Renal pelvis (tissue), 4 donors: ENCODE results near the gene PDGFA. TPM values are rescaled to one million over a fixed set of nuclear protein-coding genes. Genes with fewer than 3 reads are reported as not detected.

ENCODE experiments used
- DNase-seq: peaks from one replicate; pipeline ENCODE4 v3.0.0-alpha.2; 2013
- polyA plus RNA-seq, 3 donors: library from polyadenylated mRNA; unstranded; fragments of 120-200 nt; gene quantifications; one replicate each; pipeline ENCODE4 v1.2.1, GENCODE V29; 2013; ENCODE audit not compliant: insufficient read length in 3 of 3

Gene PDGFA
- polyA plus RNA-seq, 3 donors = 46.8 to 54.5 (median 47.9) TPM

DNA sequence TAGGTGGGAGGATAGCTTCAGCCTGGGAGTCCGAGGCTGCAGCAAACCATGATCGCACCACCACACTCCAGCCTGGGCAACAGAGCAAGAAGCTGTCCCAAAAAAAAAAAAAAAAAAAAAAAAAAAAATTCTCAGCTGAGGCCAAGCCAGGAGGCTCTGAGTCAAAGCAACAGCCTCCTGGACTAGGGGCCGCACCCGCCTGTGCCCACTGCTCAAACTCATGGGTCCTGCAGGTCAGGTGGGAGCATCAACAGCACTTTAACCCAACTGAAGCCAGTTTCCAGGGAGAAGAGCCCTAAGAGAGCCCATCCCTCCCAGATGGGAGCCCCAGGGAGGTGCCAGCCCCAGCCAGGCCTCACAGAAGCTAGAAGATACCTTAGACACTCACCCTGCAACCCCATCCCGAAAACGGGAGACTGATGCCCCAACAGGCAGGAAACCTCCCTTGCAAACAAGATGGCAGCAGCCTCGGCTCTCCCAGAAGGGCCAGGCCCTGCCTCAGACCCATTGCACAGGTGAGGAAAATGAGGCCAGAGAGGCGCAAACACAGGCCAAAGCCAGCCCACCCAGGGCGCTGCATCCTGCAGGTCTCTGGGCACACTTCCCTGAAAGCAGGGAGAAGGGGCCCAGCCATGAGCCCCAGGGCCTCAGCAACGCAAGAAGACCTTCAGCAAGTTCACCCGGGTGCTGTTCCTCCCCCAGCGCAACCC, 11.0 kb downstream of the PDGFA start:
- DNase-seq = no peak

DNA sequence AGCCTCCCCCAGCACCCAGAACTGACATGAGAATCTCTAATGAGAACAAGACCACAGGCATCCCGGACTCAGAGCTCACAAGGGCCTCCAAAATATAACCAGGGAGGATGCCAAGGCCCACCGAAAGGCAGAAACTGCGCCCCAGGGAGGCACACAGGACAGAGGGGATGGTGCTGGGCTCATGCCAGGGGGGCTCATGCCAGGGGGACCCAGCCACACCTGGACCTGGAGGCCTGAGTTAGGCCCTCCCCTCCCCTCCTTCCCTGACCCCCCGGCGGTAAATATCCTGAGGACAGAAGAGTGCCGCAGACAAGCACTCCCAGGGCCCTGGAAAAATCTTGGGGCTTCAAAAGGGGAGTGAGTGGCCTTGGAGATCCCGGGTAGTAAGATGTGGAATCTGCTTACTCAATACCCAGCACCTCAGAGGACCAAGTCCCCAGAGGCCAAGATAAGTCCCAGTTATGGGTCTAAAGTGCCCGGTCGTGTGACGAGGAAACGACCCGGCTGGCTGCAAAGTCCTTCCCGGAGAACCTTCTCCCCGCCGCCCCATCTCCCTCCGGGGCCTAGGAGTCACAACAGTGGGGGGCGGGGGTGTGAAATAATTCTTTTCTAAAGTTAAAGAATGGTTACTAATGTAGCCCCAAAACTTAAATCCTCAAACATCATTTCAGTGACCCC, 11.9 kb downstream of the PDGFA start:
- no peak for DNase-seq

DNA sequence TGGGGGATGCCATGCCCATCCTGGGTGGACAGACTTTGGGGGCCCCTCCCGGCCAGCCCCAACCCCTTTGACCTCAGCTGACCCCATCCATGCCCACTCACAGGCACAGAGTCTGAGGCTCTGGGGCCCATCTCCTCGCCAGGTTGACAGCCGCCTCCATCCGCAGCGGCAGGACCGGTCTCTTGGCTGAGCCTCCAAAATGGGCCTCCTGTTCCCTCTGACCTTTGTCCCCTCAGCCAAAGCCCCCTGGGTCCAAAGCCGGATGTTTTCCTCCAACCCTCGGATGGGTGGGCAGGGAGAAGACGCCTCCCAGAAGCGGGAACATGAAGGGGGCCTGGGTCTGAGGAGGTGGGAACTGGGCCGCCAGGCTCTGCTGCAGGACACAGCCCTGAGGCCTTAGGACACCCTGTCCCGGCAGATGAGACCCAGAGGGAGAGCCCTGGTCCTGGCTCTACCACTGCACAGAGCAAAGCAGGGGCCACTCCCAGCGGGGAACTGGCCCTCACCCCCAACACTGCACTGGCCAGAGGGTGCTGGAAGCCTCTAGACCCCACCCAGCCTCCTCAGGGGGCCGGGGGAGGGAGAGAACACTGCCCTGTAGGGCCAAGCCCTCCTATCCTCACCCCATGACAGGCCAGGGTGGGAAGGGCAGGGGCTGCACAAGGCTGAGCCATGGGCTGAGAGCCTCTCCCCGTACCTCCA, 12.6 kb downstream of the PDGFA start:
- DNase-seq = no peak

DNA sequence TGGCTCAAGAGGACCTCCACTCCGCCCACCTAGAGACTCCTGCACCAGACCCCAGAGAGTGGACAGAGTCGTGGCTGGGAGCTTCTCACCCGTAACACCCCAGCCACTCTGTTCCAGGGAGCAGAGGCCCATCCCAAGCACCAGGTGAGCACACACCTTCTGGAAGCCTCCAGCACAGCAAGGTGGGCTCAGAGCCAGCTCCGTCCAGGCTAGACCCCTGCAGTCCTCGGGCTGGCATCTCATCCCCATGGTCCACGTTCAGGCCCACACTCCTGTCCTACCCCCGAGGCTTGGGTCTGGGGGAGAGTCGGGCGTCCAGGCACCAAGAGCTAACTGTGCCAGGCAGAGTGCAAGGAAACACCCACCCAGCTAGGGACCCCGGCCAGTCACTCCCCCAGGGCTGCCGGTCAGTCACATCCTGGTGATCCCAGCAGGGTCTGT, 13.2 kb downstream of the PDGFA start:
- no peak for DNase-seq

DNA sequence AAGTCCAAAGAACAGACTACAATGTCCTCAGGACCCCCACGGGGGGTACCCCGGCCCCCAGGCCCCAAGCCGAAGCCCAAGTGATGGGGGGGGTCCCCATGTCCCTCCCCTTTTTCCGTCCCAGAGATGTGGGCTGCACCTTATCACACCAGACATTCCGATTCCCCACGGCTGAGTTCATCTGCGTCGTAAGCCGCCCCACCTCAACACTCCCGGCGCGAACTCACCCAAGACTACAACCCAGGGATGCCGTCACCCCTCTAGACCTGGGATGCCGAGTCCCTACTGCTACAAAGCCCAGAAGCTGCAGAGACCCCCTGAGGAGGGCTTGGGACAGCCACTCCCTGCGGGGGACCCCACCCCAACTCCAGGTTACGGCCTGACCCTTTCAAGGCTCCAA, 14.5 kb downstream of the PDGFA start:
- no peak for DNase-seq

DNA sequence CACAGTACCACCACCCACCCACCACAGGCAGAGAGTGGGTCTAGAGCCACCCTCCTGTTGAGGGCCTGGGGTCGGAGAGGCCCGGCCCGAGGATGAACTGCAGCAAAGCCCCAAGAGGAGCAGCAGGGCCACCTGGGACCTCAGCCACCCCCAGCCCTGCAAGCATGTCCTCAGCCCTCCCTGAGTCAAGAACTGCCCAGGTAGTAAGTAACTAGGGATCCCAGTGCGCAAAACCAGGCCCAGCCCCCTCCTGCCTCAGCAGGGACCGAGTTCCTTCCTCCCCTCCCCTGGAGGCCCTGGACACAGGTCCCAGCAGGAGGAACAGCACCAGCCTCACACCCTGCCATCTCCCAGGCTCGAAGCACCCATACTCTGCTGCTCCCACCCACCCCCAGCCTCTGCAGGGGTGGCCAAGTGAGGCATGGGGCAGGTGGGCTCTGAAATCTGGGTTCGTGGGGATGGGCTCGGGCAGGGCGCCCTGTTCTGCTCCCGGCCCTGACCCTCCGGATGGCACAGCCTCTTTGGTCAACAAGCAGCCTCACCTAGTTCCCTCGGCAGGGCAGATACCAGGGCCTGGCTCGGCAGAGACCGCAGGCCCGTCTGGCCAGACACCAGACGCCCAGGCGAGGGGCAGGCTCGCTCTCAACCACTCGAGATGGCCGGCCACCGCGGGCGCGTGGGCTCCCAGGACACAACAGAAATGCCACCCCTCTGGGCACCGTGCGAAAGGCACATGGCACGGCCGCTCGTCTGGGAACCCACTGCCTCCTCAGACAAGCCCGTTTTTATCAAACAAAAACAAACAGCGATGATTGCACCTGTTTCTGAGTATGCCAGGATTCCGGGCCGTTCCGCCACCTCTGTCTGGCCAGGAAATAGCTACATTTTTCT, 15.2 kb downstream of the PDGFA start:
- no peak for DNase-seq

DNA sequence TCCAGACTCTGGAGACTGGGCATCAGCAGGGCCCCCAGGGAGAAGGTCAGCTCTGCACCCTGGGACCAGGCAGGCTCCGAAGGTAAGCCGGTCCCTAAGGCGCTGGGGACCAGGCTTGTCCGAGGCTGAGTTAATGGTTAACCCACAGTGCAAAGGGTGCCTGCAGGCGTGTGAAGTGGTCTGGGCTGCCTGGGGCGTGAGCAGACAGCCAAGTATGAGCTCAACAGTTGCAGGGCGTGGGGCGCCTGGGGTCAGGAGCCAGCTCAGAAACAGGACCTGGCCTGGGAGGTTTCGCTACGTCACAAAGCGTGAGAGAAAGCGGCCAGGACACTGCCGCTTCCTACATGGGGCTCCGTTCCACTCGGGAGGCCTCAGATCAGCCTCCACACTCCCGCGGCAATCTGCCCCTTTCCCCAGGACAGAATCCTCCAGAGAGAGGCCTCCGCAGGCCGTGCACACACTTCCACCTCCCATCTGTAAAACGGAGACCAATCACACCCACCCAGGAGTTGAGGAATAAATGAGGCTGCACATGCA, 16.0 kb downstream of the PDGFA start:
- no peak for DNase-seq

DNA sequence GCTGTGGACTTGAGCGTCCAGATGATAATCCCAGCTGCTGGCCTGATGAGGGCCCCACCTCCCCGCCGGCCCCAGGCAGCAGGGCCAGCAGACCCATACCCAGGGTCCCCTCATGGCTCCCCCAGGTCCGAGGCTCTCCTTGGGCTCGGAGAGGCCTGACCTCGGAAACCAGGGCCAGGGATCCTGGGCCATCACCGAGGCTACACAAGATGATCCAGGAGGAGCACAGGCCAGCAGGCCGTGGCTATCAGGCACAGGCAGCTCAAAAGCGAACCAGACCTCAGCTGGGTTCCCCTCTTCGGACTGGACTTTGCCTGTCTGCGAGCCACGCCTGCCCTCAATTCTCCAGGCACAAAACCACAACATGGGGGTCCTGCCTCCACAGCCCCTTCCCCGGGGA, 17.4 kb downstream of the PDGFA start:
- no peak for DNase-seq

DNA sequence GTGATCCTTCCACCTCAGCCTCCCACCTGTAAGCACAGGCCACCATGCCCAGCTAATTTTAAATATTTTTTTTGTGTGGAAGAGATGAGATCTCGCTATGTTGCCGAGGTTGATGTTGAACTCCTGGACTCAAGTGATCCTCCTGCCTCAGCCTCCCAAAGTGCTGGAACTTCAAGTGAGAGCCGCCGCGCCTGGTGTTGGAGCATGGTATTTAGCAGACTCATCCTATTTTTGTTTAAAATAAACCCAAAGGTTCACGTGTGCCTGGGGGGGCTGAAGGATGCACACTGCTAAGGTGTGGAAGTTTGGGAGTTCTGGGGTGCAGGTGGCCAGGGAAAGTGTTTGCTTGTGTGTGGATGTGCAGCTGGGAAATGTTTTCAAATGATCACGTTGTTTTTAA, 18.1 kb downstream of the PDGFA start:
- no peak for DNase-seq

DNA sequence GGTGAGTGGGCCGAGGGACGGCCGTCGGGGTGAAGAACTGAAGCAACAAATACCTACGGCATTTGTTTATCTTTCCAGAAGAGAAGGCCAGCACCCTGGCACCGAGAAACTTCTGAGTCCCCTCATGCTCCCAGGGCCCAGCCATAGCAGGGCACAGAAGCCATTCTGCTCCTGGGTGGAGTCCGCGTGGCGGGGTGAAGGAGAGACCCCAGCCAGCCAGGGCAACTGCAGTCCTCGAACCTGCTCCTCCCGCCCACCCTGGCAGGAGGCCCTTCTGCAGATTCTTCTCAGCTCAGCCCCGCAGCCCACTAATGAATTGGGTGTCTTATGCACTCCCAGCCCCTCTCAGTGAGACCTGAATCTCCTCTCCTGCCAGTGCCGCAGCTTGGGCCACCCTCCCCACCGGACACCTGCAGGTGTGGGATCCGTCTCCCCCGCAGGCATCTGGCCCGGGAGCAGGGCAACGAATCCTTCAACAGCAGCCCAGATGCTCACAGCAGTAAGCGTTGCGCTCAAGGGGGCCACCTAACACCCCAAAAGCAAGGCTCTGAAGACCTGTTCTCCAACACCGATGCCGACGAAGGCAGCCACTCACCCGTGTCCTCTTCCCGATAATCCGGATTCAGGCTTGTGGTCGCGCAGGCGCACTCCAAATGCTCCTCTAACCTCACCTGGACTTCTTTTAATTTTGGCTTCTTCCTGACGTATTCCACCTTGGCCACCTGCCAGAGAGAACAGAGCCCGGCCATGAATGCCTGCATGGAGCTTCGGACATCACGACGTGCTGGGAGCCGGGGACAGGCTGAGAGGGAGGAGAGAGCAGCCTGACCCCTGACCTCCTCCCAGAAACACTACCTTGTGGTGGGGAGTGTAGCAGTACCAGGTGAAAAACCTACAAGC, 18.9 kb downstream of the PDGFA start:
- no peak for DNase-seq

DNA sequence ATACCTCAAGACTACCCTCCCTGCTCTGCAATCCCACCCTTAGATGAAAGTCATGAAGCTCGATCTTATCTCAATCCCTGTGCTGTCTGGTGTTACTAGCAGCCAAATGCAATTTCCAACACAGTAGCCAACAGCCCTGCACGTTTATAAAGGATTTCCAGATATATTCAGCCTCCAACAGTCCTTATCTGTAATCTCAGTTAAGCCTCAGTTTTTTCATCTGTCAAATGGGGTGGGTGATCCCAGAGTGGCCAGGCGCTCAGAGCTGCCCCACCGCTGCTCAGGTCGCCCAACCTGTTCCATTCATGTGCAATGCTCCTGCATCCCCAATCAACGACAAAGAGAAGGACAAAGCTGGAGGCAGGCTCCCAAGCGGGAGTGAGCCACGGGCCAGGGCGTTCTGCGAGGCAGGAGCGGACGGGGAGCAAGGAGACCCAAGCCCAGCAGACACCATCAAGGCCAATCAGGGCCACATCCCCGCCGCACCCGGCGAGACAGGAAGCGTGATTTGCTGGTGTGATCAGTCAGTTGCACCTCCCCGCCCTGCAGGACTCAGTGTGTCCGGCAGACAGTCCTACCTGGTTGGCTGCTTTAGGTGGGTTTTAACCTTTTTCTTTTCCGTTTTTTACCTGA, 19.7 kb downstream of the PDGFA start:
- no peak for DNase-seq

DNA sequence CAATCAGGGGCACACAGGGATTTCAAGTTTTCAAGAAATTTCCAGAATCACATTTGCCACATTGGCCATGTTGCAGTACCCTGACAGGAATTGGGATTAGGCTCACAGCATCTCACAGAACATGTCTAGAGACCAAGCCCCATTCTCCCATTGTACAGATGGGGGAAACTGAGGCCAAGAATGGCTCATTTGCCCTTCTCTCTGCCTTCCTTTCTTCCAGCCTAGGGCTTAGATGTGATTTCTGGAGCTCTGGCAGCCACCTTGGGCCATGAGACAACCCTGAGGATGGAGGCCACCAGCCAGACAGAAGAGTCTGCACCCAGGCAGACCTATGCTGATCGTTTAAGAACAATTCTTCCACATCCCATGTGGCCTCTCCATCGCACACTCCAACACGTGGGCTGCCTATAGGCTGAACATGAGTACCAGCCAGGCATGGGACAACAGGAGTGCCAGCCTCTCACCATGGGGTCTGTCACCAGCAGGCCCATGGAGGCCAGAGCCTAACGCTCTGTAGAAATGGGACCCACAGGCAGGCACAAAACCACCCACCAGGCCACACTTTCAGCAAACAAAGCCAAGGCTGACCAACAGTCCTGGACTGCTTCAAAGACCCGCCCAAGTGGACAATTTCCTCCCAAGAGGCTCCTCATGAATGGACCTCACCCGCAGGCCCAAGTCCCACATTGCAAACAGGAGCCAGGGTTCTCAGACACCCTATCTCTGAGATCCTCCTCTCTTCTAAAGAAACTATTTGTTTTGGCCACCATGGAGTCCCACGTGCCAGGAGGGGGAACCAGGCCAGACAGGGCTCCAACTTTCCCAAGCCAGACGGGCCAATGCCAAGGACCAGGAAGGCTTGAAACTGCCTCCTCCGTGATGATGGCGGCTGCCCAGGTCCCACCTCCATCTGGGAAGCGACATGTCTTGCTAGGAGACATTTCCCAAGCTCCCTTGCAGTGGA, 20.7 kb downstream of the PDGFA start:
- DNase-seq = no peak

DNA sequence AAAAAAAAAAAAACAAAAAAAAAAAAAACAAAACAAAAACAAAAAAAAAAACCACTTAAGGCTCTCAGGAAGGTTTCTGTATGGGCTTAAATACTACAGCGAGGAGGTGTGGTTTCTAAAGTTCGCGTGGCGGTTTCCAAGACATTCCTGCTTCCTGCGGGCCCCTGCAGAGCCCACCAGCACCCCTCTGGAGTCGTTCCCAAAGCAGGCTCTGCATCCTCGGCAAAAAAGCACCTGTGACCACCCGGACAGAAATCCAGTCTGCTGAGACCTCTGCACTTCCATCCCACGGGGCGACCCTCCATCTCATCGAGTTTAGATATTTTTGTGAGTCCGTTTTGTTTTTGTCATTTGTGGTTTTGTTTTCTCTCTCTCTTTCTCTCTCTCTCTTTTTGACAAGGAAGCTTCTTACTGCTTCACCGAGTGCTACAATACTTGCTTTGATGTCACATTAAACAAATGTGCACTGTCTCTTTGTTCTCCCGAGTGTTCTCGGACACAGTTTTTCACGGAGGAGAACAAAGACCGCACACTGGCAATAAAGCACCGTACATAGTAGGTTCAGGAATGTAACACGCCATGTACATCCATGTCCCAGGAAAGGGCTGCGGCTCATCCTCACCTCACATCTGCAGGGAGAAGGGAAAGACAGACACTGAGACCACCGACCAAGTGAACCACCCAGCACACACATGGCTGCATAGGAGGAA, 21.5 kb downstream of the PDGFA start:
- DNase-seq = no peak

DNA sequence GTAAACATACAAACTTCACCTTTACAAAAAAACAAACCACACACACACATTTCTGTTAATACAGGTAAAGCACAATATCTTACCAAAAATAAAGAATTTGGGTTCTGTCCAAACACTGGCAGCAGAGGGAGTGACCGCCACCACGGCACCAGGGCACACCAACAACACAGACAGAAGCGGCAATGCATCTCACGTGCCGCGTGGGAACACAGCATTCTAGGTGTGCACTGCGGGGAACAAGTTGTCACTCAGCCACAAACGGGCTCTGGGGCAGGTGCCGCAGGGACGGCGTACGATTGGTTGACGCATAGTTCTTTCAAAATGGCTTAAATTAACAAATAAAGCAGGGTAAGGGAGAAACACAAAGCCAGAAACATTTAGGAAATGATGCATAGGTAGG, 22.3 kb downstream of the PDGFA start:
- DNase-seq = no peak

DNA sequence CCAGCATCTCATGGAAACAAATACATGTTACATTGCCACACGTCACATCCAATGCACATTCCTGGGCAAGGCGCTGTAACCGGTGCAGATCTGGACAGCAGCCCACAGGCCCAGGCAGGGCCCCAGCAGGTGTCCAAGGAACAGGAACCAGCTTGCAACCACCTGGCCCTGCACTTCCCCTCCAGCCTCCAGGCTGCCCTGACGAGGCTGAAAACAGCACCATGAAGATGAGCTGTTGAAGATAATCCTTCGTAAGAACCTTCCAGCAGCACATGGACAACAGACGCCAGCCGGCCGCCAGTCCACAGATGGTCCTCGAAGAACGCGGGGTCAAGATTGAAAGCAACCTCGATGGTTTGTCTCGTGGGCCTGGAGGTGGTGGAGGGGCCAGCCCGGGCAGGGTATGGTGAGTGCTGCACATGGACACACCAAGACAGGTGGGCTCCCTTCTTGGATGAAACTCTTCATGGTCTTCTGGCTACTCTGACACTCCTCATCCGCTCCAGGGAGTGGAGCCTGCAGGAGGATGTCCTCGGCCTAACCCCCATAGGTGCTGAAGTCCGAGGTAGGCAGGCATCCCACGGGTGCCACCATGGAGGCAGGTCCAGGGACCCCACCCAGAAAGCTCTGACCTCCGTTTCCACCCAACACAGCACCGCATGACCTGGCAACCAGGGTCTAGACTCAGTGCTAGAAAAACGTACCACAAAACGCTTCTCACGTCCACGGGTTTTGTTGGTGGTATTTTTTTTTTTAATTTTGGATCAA, 22.9 kb downstream of the PDGFA start:
- DNase-seq = no peak

DNA sequence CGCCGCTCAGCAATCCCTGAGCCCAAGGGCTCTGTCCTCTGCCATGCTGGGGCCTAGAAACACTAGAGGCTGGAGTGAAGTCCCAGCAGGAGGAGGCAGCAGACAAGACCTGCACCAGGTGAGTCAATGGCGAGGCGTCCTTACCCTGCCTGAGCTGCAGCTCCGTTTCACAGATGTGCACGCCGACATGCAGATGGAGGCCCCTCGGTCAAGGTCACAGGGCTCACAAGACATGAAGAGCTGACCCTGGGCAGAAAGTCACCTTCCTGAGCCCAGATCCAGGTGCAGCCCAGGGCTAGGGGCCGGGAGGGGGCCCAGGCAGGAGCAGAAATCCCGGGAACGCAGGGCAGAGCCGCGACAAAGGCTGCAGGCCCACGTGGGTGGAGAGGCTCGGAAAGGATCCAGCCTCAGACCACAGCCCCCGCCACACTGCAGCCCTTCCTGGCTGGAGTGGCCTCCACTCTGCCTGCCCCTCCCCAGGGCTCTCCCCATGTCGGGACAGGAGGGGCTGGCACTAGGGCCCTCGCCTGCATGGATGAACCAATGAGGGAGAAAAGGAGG, 23.8 kb downstream of the PDGFA start:
- DNase-seq = no peak

DNA sequence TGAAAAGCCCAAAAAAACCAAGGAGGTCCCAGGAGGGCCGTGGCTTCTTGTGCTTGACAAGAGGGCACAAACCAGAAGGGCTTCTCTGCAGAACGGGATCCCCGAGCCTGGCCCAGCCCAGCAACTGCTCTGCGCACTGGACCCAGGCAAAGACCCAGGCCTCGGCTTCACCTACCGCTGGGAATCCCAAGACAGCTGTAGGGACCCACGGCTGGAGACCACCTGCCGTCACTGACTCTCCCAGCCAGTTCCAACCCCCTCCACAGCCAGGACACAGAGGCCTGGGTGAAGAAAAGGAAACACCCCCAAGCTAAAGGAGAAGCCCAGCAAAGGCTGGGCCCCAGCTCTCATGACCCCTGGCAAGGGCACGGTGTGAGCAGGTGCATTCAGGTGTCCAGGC, 24.3 kb downstream of the PDGFA start:
- DNase-seq = no peak
